MV-4-11 (cell line): ENCODE results near the gene ANKRD13B.
"Not testable (repeated sequence)": the region's sequence is repeated elsewhere in the genome, so short reads cannot be mapped to it uniquely, and the experiment has no call there.

ENCODE experiments used
- DNase-seq: peaks from one replicate; lab custom pipeline; 2025; lab: John Stamatoyannopoulos, UW

ANKRD13B gene

GRCh38 chr17:29642171-29642611 lies 49.3 kb downstream of the ANKRD13B start:
- DNase-seq = no peak

DNA sequence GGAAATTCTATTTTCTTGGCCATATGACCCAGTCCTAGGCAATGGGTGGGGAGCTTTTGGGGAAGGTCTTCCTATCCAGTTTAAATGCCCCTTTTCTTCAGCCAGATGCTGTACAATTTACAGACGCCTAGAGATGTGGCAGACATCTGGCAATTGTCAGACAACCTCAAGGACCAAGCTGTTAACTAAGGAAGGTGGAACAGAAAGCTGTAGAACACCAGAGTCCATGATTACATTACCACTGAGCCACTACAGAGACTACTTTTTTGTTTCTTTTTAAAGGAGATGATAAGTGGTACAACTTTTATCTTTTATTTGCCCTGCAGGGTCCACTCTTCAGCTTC lies 50.9 kb downstream of the ANKRD13B start:
- DNase-seq = no peak

DNA sequence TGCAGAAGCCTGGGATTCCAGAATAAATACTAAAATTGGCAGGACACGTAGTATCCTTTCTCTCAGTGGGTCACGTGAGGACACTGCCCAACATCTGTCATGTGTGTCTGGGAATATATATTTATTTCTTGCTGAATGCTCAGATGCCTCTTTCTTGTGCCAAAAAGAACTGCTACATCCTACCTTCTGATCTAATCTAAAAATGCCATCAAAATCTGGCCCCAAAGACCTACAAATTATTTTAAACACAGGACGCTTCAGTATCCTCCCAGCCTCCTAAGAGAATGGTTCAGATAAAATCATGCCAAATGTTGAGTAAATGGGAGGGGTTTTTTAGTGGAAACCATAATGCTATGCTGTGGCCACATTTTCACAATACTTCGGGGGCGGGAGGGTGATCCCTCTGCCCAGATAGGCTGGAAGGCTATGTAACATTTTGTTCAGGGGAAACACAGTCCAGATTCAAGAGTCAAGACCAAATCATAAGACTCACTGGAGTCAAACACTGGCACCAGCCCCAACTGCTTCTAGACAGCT lies 52.7 kb downstream of the ANKRD13B start:
- DNase-seq = peak; percentile 39

DNA sequence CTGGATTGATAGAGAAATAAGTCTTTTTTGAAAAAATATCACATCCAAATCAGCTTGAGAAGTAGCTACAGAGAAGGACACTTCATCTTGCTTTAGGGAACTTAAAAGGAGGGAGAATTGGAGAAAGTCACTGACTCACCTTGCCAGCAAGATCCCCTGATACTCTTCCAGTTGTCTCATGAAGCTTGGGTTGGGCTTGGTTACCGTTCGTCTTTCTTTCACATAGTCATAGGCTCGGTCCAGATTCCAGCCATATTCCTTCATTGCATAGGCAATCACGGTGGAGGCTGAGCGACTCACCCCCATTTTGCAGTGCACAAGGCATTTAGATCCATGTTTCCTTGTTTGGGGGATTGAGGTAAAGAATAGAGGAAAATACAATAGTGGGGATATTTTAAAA lies 55.1 kb downstream of the ANKRD13B start:
- no peak for DNase-seq

- DNase-seq = no peak
Observed at GRCh38 chr17:29649359-29649758, 56.4 kb downstream of the ANKRD13B start.

GRCh38 chr17:29650396-29650795 lies 57.5 kb downstream of the ANKRD13B start:
- DNase-seq = peak; percentile 91

DNA sequence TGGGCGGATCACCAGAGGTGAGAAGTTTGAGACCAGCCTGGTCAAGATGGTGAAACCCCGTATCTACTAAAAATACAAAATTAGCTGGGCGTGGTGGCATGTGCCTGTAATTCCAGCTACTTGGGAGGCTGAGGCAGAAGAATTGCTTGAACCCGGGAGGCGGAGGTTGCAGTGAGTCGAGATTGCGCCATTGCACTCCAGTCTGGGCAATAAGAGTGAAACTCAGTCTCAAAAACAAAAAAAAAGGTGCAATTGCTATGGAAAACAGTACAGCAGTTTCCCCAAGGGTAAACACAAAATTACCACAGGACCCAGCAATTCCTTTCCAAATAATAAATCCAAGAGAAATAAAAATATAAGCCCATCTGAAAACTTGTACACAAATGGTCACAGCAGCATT lies 59.0 kb downstream of the ANKRD13B start:
- not testable (repeated sequence) for DNase-seq

GRCh38 chr17:29652976-29653375 lies 60.0 kb downstream of the ANKRD13B start:
- no peak for DNase-seq

- no peak for DNase-seq
Observed at GRCh38 chr17:29653995-29654714, 61.2 kb downstream of the ANKRD13B start.

GRCh38 chr17:29655323-29655722 lies 62.4 kb downstream of the ANKRD13B start:
- DNase-seq = no peak

- no peak for DNase-seq
Observed at GRCh38 chr17:29659155-29659554, 66.2 kb downstream of the ANKRD13B start.

GRCh38 chr17:29661213-29661612 lies 68.3 kb downstream of the ANKRD13B start:
- no peak for DNase-seq

DNA sequence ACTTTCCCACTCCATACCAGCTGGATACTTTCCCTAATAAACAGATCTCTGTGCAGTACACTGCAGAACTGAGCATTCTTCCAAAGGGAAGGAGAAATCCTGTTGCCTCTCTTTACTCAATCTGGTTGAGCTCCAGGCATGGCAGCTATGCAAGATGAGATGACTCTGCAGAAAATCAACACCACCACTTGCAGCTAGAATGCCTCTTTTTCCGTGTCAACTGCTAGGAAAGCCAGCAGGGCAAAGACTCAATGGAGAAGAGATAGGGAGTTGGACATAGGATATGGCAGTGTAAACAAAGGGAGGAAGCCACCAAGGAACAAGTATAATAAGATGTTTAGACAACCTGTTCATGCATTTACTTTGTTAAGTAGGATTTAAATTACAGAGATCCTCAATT lies 70.2 kb downstream of the ANKRD13B start:
- no peak for DNase-seq
